MCF 10A (cell line): Measurements from ENCODE around the gene OR10H4. TPM values are rescaled to one million over a fixed set of nuclear protein-coding genes. Genes with fewer than 3 reads are reported as not detected.
"Not testable (repeated sequence)": the region's sequence is repeated elsewhere in the genome, so short reads cannot be mapped to it uniquely, and the experiment has no call there.

Experiments used
- BruUV-seq: library from RNA; stranded (reverse); fragments of 400-500 nt; replicated peaks from 2 replicates; lab custom pipeline; 2021; lab: Mats Ljungman, UMichigan
- CTCF ChIA-PET: fragments of 300-600 bp; sonication (Branson Sonifier 250); formaldehyde crosslinking; extraction: SDS; loops from one replicate; lab custom pipeline; 2021; ENCODE audit warnings: antibody characterized with exemption, inconsistent platforms; lab: Yijun Ruan, JAX
- POLR2A ChIA-PET: fragments of 300-600, 350-650 bp; sonication (Branson Sonifier 250); formaldehyde crosslinking; extraction: SDS; loops from one replicate; lab custom pipeline; 2020; ENCODE audit warnings: antibody characterized with exemption, inconsistent platforms; lab: Yijun Ruan, JAX
- DNase-seq: peaks from one replicate; pipeline ENCODE4 v3.0.0-alpha.2; 2018; ENCODE audit not compliant: unreplicated experiment
- H3K27ac Mint-ChIP-seq: one replicate; pipeline ENCODE4 v1.8.0; 2022; ENCODE audit warnings: mild to moderate bottlenecking, low read depth, mixed read lengths; ENCODE audit not compliant: unreplicated experiment
- H3K27me3 Mint-ChIP-seq: one replicate; pipeline ENCODE4 v1.8.0; 2022; ENCODE audit warnings: mixed read lengths; ENCODE audit not compliant: insufficient read depth, unreplicated experiment
- H3K36me3 Mint-ChIP-seq: one replicate; pipeline ENCODE4 v1.8.0; 2022; ENCODE audit warnings: mild to moderate bottlenecking, moderate library complexity, mixed read lengths; ENCODE audit not compliant: insufficient read depth, unreplicated experiment
- H3K4me1 Mint-ChIP-seq: one replicate; pipeline ENCODE4 v1.8.0; 2022; ENCODE audit warnings: mixed read lengths; ENCODE audit not compliant: insufficient read depth, unreplicated experiment
- H3K4me3 Mint-ChIP-seq: one replicate; pipeline ENCODE4 v1.8.0; 2022; ENCODE audit warnings: mild to moderate bottlenecking, moderate library complexity, mixed read lengths; ENCODE audit not compliant: unreplicated experiment
- H3K9me3 Mint-ChIP-seq: one replicate; pipeline ENCODE4 v1.8.0; 2022; ENCODE audit warnings: mixed read lengths; ENCODE audit not compliant: unreplicated experiment
- intact Hi-C: fragments of 100-400 bp; cut with micrococcal nuclease; formaldehyde crosslinking; loops from 2 replicates; pipeline ENCODE4 v1.14.1; 2022
- total RNA-seq: library from RNA; stranded (reverse); gene quantifications from 2 replicates; pipeline ENCODE4 v1.2.3, GENCODE V29; 2022
- TF ChIP-seq, protein P1 (sequence below): fragments of 200-600 bp; IDR thresholded peaks from one replicate; pipeline ENCODE4 v1.8.0; 2022; ENCODE audit warnings: antibody characterized with exemption, mild to moderate bottlenecking; ENCODE audit not compliant: unreplicated experiment

OR10H4 gene
- total RNA-seq, 1 experiment from 2014 or later = not detected

DNA sequence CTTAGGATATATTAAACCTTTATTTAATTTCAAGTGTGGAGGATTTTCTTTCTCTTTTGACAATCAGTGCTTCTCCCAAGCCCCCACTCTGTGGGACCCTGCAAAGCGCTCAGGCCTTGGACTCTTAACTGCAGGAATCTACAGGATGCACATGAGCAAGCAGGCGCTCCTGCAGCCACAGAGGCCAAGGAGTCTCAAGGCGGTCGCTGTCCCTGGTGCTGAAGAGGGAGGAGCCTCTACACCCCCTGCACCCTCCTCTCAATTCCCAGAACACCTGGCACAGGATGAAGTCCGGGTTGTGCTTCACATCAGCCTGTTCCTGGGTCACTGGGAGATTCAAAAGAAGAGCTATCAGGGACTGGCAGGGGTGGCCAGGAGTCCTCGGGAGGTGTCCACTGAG, 13.5 kb downstream of the OR10H4 start:
- no TSS peak for BruUV-seq
- DNase-seq = peak; percentile 12
- intact Hi-C loops = no loop called here
- POLR2A ChIA-PET = no interaction called here
- Mint-ChIP-seq H3K9me3 (peaks cover 13% of the 10 kb centered on the region), H3K4me1 (no peaks in the 10 kb centered on the region), H3K36me3 (no peaks in the 10 kb centered on the region), H3K4me3 (no peak overlapping the region), H3K27ac (no peak overlapping the region), H3K27me3 (peaks cover 10% of the 10 kb centered on the region)
- CTCF ChIA-PET = no interaction called here
- TF ChIP-seq, protein P1, sequence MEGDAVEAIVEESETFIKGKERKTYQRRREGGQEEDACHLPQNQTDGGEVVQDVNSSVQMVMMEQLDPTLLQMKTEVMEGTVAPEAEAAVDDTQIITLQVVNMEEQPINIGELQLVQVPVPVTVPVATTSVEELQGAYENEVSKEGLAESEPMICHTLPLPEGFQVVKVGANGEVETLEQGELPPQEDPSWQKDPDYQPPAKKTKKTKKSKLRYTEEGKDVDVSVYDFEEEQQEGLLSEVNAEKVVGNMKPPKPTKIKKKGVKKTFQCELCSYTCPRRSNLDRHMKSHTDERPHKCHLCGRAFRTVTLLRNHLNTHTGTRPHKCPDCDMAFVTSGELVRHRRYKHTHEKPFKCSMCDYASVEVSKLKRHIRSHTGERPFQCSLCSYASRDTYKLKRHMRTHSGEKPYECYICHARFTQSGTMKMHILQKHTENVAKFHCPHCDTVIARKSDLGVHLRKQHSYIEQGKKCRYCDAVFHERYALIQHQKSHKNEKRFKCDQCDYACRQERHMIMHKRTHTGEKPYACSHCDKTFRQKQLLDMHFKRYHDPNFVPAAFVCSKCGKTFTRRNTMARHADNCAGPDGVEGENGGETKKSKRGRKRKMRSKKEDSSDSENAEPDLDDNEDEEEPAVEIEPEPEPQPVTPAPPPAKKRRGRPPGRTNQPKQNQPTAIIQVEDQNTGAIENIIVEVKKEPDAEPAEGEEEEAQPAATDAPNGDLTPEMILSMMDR = no peak

DNA sequence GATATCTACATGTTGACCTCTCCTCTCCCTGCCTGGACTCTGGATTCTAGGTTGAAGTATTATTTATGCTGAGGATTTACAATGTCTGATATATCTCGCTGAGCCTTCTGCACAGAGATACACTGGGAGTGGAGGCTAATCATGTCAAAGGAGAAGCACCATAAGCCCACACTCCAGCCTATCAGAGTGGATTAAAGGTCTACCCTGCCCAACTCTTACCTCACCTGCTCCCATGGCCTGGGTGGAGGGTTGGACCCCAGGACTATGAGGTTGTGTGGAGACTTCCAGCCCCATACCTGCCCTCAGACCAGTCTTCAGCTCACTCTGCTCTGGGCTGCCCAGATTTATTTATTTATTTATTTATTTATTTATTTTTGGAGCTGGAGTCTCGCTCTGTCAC, 15.4 kb downstream of the OR10H4 start:
- H3K36me3 Mint-ChIP-seq = no peaks in the 10 kb centered on the region
- ChIA-PET CTCF (no interaction called here), POLR2A (no interaction called here)
- no peak for DNase-seq
- no TSS peak for BruUV-seq
- no peak overlapping the region for H3K27ac Mint-ChIP-seq
- H3K4me1 Mint-ChIP-seq = no peaks in the 10 kb centered on the region
- TF ChIP-seq, protein P1 = no peak
- H3K9me3 Mint-ChIP-seq = peaks cover 13% of the 10 kb centered on the region
- H3K27me3 Mint-ChIP-seq = no peaks in the 10 kb centered on the region
- intact Hi-C loops = no loop called here
- no peak overlapping the region for H3K4me3 Mint-ChIP-seq

DNA sequence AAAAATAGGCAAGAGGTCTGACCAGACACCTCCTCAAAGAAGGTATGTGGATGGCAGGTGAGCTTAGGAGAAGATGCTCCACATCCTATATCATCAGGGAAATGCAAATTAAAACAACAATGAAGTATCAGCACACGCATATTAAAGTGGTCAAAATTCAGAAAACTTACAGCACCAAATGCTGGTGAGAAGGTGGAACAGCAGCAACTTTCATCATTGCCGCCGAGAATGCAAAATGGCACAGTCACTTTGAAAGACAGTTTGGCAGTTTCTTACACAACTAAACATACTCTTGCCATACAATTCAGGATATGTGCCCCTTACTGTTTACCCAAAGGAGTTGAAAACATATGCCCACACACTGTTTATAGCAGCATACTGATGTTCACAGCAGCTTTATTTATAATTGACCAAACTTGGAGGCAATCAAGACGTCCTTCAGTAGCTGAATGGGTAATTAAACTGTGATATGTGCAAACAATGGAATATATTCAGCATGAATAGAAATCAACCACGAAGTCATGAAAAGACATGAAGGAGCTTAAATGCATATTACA, 22.5 kb downstream of the OR10H4 start:
- no peaks in the 10 kb centered on the region for H3K9me3 Mint-ChIP-seq
- no TSS peak for BruUV-seq
- no peaks in the 10 kb centered on the region for H3K36me3 Mint-ChIP-seq
- TF ChIP-seq, protein P1 = no peak
- H3K27me3 Mint-ChIP-seq = peaks cover 20% of the 10 kb centered on the region
- H3K27ac Mint-ChIP-seq = no peak overlapping the region
- DNase-seq = peak; percentile 11
- no peak overlapping the region for H3K4me3 Mint-ChIP-seq
- ChIA-PET CTCF (interaction anchor here (0.5 to 0.8 kb wide), 3 partner anchors 145 to 1249 kb away, joined by 3 to 5 read pairs (median 4); no protein-coding TSS in a partner anchor), POLR2A (no interaction called here)
- intact Hi-C loops = no loop called here
- H3K4me1 Mint-ChIP-seq = no peaks in the 10 kb centered on the region

DNA sequence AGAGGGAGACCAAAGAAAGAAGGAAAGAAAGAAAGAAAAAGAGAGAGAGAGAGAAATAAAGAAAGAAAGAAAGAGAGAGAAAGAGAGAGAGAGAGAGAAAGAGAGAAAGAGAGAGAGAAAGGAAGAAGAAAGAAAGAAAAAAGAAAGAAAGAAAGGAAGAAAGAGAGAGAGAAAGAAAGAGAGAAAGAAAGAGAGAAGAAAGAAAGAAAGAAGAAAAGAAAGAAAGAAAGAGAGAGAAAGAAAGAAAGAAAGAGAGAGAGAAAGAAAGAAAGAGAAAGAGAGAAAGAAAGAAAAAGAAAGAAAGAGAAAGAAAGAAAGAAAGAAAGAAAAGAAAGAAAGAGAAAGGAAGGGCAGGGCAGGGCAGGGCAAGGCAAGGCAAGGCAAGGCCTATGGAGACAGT, 23.2 kb downstream of the OR10H4 start:
- DNase-seq, H3K36me3 Mint-ChIP-seq, H3K27ac Mint-ChIP-seq, H3K4me3 Mint-ChIP-seq, H3K9me3 Mint-ChIP-seq, BruUV-seq, H3K4me1 Mint-ChIP-seq, POLR2A ChIA-PET, intact Hi-C loops: not testable (repeated sequence)
- CTCF ChIA-PET = interaction anchor here (0.5 to 0.8 kb wide), 3 partner anchors 146 to 1250 kb away, joined by 3 to 5 read pairs (median 4); no protein-coding TSS in a partner anchor
- peaks cover 22% of the 10 kb centered on the region for H3K27me3 Mint-ChIP-seq
